ENCODE data around the gene TECTA. TPM values are rescaled to one million over a fixed set of nuclear protein-coding genes. Genes with fewer than 3 reads are reported as not detected.

TECTA gene
- polyA plus RNA-seq, 2 of the 4 experiments (the other 2 are of a cell fraction), result 0.05 to 0.14 TPM

GRCh38 chr11:121229495-121230215, 128.6 kb downstream of the TECTA start:
- Histone ChIP-seq H3K4me3 (no peak overlapping the region), H3K4me2 (no peak overlapping the region), H3K4me1 (no peaks in the 10 kb centered on the region), H3K27ac (no peak overlapping the region), H3K9me3 (no peaks in the 10 kb centered on the region)
- 11% methylated on average over 5 of the region's 5 CpGs for whole genome bisulfite sequencing (ENCODE audit: missing lambda C conversion rate)
- no peak for FAIRE-seq
- no peak for ATAC-seq
- no peak for DNase-seq (ENCODE audit: low read depth in 1 of 2, low spot score in 1 of 2)
- no peak for TF ChIP-seq PBX3 (IDR thresholded peaks at IDR 0.05)
- TF ChIP-seq MYC (IDR thresholded peaks at IDR 0.05; ENCODE audit: borderline replicate concordance, low read length), result no peak
- no peak for TF ChIP-seq ZNF302 (CRISPR knock-in tag; IDR thresholded peaks at IDR 0.05)
- TF ChIP-seq RARB (CRISPR knock-in tag; IDR thresholded peaks at IDR 0.05), result no peak
- TF ChIP-seq PHF8 (IDR thresholded peaks at IDR 0.05; ENCODE audit: borderline replicate concordance, low read depth), result no peak
- TF ChIP-seq HEYL (CRISPR knock-in tag; IDR thresholded peaks at IDR 0.05), result no peak
- TF ChIP-seq RNF2 (IDR thresholded peaks at IDR 0.05; ENCODE audit: borderline replicate concordance, low read depth), result no peak
- no peak for TF ChIP-seq TP53 (CRISPR knock-in tag; IDR thresholded peaks at IDR 0.05)
- TF ChIP-seq FOSB (CRISPR knock-in tag; IDR thresholded peaks at IDR 0.05), result no peak
- no peak for TF ChIP-seq GATA3 (IDR thresholded peaks at IDR 0.05; ENCODE audit: borderline replicate concordance)
- POLR2A ChIA-PET, result no interaction called here
- CTCF ChIA-PET, result no interaction called here

DNA sequence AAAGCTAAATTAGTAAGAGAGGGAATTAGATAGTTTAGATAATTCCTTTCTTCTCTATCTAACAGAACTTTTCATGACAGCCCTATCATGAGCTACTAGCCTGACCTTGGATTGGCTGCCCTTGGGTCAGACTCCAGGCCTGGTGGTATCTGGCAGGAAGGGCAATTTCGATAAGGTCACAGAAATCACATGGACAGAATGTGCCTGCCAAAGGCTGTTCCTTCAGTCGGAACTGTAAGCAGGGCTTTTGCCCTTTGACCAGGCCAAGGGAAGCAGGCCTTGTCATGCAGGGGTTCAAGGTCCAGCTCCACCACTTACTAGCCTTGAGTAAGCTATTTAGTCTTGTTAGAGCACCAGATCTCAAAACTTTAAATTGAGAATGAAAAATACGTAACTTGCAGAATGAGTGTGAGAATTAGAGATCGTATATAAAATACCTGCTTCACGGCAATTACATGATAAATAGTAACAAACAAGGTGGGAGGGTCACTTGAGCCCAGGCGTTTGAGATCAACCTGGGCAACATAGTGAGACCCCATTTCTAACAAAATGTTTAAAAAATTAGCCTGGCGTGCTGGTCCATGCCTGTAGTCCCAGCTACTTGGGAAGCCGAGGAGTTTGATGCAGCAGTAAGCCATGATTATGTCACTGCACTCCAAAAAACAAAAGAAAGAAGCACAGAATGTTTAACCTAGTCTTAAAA, 130.7 kb downstream of the TECTA start:
- ChIA-PET CTCF (no interaction called here), POLR2A (no interaction called here)
- Histone ChIP-seq H3K4me3 (no peak overlapping the region), H3K9me3 (no peaks in the 10 kb centered on the region), H3K4me2 (no peak overlapping the region), H3K27ac (no peak overlapping the region), H3K4me1 (no peaks in the 10 kb centered on the region)
- no peak for ATAC-seq
- no peak for DNase-seq (ENCODE audit: low read depth in 1 of 2, low spot score in 1 of 2)
- 42% methylated on average over 8 of the region's 8 CpGs for WGBS (ENCODE audit: missing lambda C conversion rate)
- TF ChIP-seq PBX3 (IDR thresholded peaks at IDR 0.05), result no peak
- TF ChIP-seq RARB (CRISPR knock-in tag; IDR thresholded peaks at IDR 0.05), result no peak
- TF ChIP-seq FOSL2 (IDR thresholded peaks at IDR 0.05), result no peak
- TF ChIP-seq FOSL2 (CRISPR knock-in tag; IDR thresholded peaks at IDR 0.05), result no peak
- no peak for TF ChIP-seq JUNB (IDR thresholded peaks at IDR 0.05)
- TF ChIP-seq ATOH8 (CRISPR knock-in tag; IDR thresholded peaks at IDR 0.05; ENCODE audit: low read depth), result no peak
- no peak for TF ChIP-seq BHLHE40 (IDR thresholded peaks at IDR 0.05; ENCODE audit: low read depth, low read length)
- TF ChIP-seq, protein P1, sequence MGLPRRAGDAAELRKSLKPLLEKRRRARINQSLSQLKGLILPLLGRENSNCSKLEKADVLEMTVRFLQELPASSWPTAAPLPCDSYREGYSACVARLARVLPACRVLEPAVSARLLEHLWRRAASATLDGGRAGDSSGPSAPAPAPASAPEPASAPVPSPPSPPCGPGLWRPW (IDR thresholded peaks at IDR 0.05), result no peak
- TF ChIP-seq SREBF2 (IDR thresholded peaks at IDR 0.05), result no peak
- FAIRE-seq, result no peak

DNA sequence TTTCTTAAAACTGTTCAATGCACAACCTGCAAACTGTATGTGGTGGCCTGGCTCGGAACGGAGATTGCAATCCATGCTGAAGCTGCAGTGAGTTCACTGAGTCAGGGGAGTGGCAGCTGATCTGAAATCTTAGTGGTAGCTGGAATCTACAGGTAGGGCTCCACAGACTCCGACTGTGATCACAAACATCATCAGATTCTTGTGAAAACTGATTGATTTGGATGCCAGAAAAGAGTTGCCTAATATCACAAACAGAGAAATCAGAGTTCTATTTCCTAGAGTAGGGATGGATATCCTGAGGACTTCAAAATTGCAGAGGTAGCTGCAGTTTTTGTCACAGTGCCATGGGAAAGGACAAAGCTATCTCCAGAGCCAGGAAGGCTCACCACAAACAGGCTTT, 134.0 kb downstream of the TECTA start:
- TF ChIP-seq, protein P2, sequence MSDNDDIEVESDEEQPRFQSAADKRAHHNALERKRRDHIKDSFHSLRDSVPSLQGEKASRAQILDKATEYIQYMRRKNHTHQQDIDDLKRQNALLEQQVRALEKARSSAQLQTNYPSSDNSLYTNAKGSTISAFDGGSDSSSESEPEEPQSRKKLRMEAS (IDR thresholded peaks at IDR 0.05), result no peak
- TF ChIP-seq GATA3 (IDR thresholded peaks at IDR 0.05; ENCODE audit: borderline replicate concordance) (no peak), ESRRA (IDR thresholded peaks at IDR 0.05; ENCODE audit: borderline replicate concordance, low read length) (no peak)
- H3K4me3 ChIP-seq, result no peak overlapping the region
- H3K4me1 ChIP-seq, result no peaks in the 10 kb centered on the region
- no peak for ATAC-seq
- 41% methylated on average over 3 of the region's 3 CpGs for WGBS (ENCODE audit: missing lambda C conversion rate)
- ChIA-PET CTCF (interaction anchor here (1.2 kb wide), 1 partner anchor 11 kb away, joined by 3 read pairs; no protein-coding TSS in a partner anchor), POLR2A (no interaction called here)
- H3K4me2 ChIP-seq, result no peak overlapping the region
- H3K9me3 ChIP-seq, result no peaks in the 10 kb centered on the region
- DNase-seq (ENCODE audit: low read depth in 1 of 2, low spot score in 1 of 2), result no peak
- FAIRE-seq, result no peak
- no peak overlapping the region for H3K27ac ChIP-seq
